Tibial nerve (tissue), 4 donors: ENCODE data around the gene SNED1.

Experiments used
- EP300 ChIP-seq, 2 donors: sonication (generic); formaldehyde crosslinking; IDR thresholded peaks; one replicate each; pipeline ENCODE4 v1.6.1; 2017; ENCODE audit warnings: antibody characterized with exemption in 2 of 2, mild to moderate bottlenecking in 1 of 2
- TF ChIP-seq, protein P1 (sequence below), 5 experiments: fragments of 200-600 bp in 3 of 5; fragments of 450-650 bp in 2 of 5; sonication (generic) in 3 of 5; IDR thresholded peaks; one replicate each; pipeline ENCODE4 v1.5.1; 2016 to 2019; ENCODE audit warnings: antibody characterized with exemption in 5 of 5, mild to moderate bottlenecking in 3 of 5, moderate library complexity in 2 of 5

DNA sequence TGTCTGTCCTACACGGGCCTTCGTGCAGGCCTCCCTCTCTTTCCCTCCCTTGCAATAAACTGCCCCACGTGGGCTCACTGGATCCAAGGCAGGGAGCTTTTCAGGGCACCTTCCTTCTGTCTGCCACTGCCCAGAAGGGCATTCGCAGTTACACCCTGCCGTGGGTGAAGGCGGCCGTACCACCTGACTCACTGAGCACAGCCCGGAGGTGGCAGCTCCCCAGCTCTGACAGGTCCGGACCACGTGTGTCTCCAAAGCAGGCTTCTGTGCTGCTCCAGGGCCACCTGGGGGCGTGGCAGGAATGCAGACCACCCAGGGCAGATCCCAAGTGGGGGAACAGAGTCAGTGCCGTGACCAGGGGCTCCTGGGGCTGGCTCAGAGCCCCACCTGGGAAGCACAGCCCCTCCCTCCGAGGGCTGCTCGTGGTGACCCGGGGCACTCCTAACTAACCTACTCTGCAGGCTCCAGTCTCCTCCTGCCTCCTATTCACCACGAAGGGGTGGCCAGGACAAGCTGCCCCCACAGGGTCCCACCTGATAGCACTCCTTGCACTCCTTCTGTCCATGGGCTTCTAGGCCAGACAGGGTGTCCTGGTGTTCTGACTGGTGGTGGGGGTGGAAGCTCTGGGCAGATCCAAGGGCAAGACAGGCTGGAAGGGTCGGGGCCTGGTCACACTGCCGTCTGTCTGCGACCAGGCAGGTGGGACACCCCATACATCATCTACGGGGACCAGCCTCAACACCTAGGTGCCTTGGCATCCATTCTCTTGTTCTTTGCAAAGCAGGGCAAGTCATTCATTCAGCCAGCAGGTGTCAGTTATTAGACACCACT, 9.7 kb downstream of the SNED1 start:
- TF ChIP-seq, protein P1, sequence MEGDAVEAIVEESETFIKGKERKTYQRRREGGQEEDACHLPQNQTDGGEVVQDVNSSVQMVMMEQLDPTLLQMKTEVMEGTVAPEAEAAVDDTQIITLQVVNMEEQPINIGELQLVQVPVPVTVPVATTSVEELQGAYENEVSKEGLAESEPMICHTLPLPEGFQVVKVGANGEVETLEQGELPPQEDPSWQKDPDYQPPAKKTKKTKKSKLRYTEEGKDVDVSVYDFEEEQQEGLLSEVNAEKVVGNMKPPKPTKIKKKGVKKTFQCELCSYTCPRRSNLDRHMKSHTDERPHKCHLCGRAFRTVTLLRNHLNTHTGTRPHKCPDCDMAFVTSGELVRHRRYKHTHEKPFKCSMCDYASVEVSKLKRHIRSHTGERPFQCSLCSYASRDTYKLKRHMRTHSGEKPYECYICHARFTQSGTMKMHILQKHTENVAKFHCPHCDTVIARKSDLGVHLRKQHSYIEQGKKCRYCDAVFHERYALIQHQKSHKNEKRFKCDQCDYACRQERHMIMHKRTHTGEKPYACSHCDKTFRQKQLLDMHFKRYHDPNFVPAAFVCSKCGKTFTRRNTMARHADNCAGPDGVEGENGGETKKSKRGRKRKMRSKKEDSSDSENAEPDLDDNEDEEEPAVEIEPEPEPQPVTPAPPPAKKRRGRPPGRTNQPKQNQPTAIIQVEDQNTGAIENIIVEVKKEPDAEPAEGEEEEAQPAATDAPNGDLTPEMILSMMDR (IDR thresholded peaks at IDR 0.05) = no peak
- TF ChIP-seq EP300 (IDR thresholded peaks at IDR 0.05) = no peak
